GM23338 (cell line): ENCODE measurements around the gene RNF20. TPM values are rescaled to one million over a fixed set of nuclear protein-coding genes. Genes with fewer than 3 reads are reported as not detected.

Experiments
- ATAC-seq: fragments of 200-7000 bp; cut with Tn5 transposase; 3 replicates; pipeline ENCODE4 v1.9.1; 2020
- DNase-seq: peaks from one replicate; pipeline ENCODE4 v3.0.0-alpha.2; 2015; ENCODE audit warnings: low spot score
- H2AFZ ChIP-seq: fragments of 200-600 bp; sonication (generic); 2 replicates; pipeline ENCODE4 v1.8.0; 2016; ENCODE audit warnings: antibody characterized with exemption, mild to moderate bottlenecking, moderate library complexity
- H3F3A ChIP-seq: fragments of 200-600 bp; sonication (generic); replicated peaks from 2 replicates; pipeline ENCODE4 v1.8.0; 2017; ENCODE audit warnings: antibody characterized with exemption, mixed run types, low read depth
- H3K27ac ChIP-seq: fragments of 200-600 bp; sonication (generic); 2 replicates; pipeline ENCODE4 v1.6.1; 2016; ENCODE audit warnings: low read depth
- H3K27me3 ChIP-seq: fragments of 200-600 bp; sonication (generic); 2 replicates; pipeline ENCODE4 v1.8.0; 2016; ENCODE audit warnings: mild to moderate bottlenecking, mixed run types, moderate library complexity; ENCODE audit not compliant: insufficient read depth
- H3K36me3 ChIP-seq: fragments of 200-600 bp; sonication (generic); 2 replicates; pipeline ENCODE4 v1.8.0; 2016; ENCODE audit warnings: mild to moderate bottlenecking; ENCODE audit not compliant: insufficient read depth
- H3K4me1 ChIP-seq: fragments of 200-600 bp; sonication (generic); 2 replicates; pipeline ENCODE4 v1.8.0; 2016; ENCODE audit warnings: mild to moderate bottlenecking, moderate library complexity; ENCODE audit not compliant: insufficient read depth
- H3K4me2 ChIP-seq: fragments of 200-600 bp; sonication (generic); 2 replicates; pipeline ENCODE4 v1.7.1; 2017; ENCODE audit warnings: mixed run types
- H3K4me3 ChIP-seq: fragments of 200-600 bp; sonication (generic); 2 replicates; pipeline ENCODE4 v1.6.1; 2016; ENCODE audit warnings: mixed run types
- H3K79me2 ChIP-seq: fragments of 200-600 bp; sonication (generic); replicated peaks from 2 replicates; pipeline ENCODE4 v1.8.0; 2017; ENCODE audit warnings: mild to moderate bottlenecking; ENCODE audit not compliant: insufficient read depth
- H3K9me2 ChIP-seq: fragments of 200-600 bp; sonication (generic); 2 replicates; pipeline ENCODE4 v1.8.0; 2017; ENCODE audit not compliant: insufficient read depth
- H4K20me1 ChIP-seq: fragments of 200-600 bp; sonication (generic); replicated peaks from 2 replicates; pipeline ENCODE4 v1.8.0; 2017; ENCODE audit warnings: mild to moderate bottlenecking; ENCODE audit not compliant: insufficient read depth
- H3K27ac Mint-ChIP-seq: 2 replicates; pipeline ENCODE4 v1.8.0; 2020; ENCODE audit warnings: inconsistent platforms, mild to moderate bottlenecking, moderate library complexity, mixed read lengths
- H3K27me3 Mint-ChIP-seq: 3 replicates; pipeline ENCODE4 v1.8.0; 2022; ENCODE audit warnings: low read depth, mild to moderate bottlenecking, moderate library complexity, mixed read lengths, inconsistent platforms; ENCODE audit not compliant: insufficient read depth, poor library complexity
- H3K36me3 Mint-ChIP-seq: 3 replicates; pipeline ENCODE4 v1.8.0; 2021; ENCODE audit warnings: low read depth, mild to moderate bottlenecking, inconsistent platforms, moderate library complexity, mixed read lengths
- H3K4me1 Mint-ChIP-seq: 3 replicates; pipeline ENCODE4 v1.8.0; 2020; ENCODE audit warnings: mild to moderate bottlenecking, inconsistent platforms, mixed read lengths
- H3K4me3 Mint-ChIP-seq: 3 replicates; pipeline ENCODE4 v1.8.0; 2021; ENCODE audit warnings: moderate library complexity, mild to moderate bottlenecking, inconsistent platforms, mixed read lengths
- H3K9me3 Mint-ChIP-seq: 3 replicates; pipeline ENCODE4 v1.8.0; 2020; ENCODE audit warnings: moderate library complexity, mild to moderate bottlenecking, inconsistent platforms, mixed read lengths
- CREB1 ChIP-seq: fragments of 250-450 bp; sonication (Bioruptor Pico); IDR thresholded peaks from 2 replicates; pipeline ENCODE4 v1.5.0; 2020; ENCODE audit warnings: low read depth, mild to moderate bottlenecking, moderate library complexity
- EZH2 ChIP-seq: fragments of 200-600 bp; sonication (generic); IDR thresholded peaks from one replicate; pipeline ENCODE4 v1.8.0; 2017; ENCODE audit warnings: antibody characterized with exemption, mild to moderate bottlenecking, low read depth; ENCODE audit not compliant: unreplicated experiment
- REST ChIP-seq: IDR thresholded peaks from one replicate; pipeline ENCODE4 v1.6.1; 2018; ENCODE audit warnings: antibody characterized with exemption; ENCODE audit not compliant: unreplicated experiment
- STAT1 ChIP-seq: IDR thresholded peaks from one replicate; pipeline ENCODE4 v1.6.1; 2016; ENCODE audit warnings: antibody characterized with exemption; ENCODE audit not compliant: unreplicated experiment
- ZNF462 ChIP-seq: fragments of 250-450 bp; sonication (Bioruptor Pico); IDR thresholded peaks from 2 replicates; pipeline ENCODE4 v1.5.0; 2020; ENCODE audit warnings: mild to moderate bottlenecking, moderate library complexity
- polyA plus RNA-seq: library from polyadenylated mRNA; unstranded; fragments of >200 nt; fragmentation: Nextera tagmentation; extraction: Ambion mirVana; gene quantifications from 2 replicates; pipeline ENCODE4 v1.2.1, GENCODE V29; 2016
- total RNA-seq: library from RNA; depleted of rRNA; stranded (reverse); fragments of >200 nt; shearing (Covaris generic); gene quantifications from 2 replicates; pipeline ENCODE4 v1.2.3, GENCODE V29; 2014

The RNF20 gene
- total and polyA plus RNA-seq, 2 experiments from 2014 or later, result 33.6 to 36.2 TPM

GRCh38 chr9:101585740-101586139 is 52.1 kb downstream of the RNF20 start:
- no peak for ATAC-seq
- Mint-ChIP-seq H3K9me3 (no peaks in the 10 kb centered on the region; the same call in 2 of the 3 replicates), H3K27ac (no peak overlapping the region), H3K36me3 (no peaks in the 10 kb centered on the region), H3K4me3 (no peak overlapping the region), H3K4me1 (peaks cover 21% of the 10 kb centered on the region), H3K27me3 (peaks cover 2% of the 10 kb centered on the region)
- Histone ChIP-seq H3K36me3 (no peaks in the 10 kb centered on the region), H3F3A (no peaks in the 10 kb centered on the region), H3K4me3 (no peak overlapping the region), H3K27me3 (no peaks in the 10 kb centered on the region), H3K4me2 (no peak overlapping the region), H3K9me2 (peaks cover 4% of the 10 kb centered on the region), H3K4me1 (peaks cover 27% of the 10 kb centered on the region), H2AFZ (no peak overlapping the region), H3K27ac (no peak overlapping the region), H4K20me1 (no peaks in the 10 kb centered on the region), H3K79me2 (no peaks in the 10 kb centered on the region)
- TF ChIP-seq ZNF462 (no peak), REST (no peak), STAT1 (no peak), EZH2 (no peak), CREB1 (CRISPR knock-in tag) (no peak)
- DNase-seq, result no peak
